Stimulated activated CD4-positive, alpha-beta T cell treated with anti-CD3 and anti-CD28 coated beads, Interleukin-15, amount 100 ng/mL, for 24 hours (primary cell): Measurements from ENCODE around the gene RPS2.
"Not testable (repeated sequence)": the region's sequence is repeated elsewhere in the genome, so short reads cannot be mapped to it uniquely, and the experiment has no call there.

Experiments used
- DNase-seq: peaks from one replicate; pipeline ENCODE4 v3.0.0-alpha.2; 2020

The RPS2 gene

GRCh38 chr16:1941162-1942046 is 23.2 kb downstream of the RPS2 start:
- no peak for DNase-seq

GRCh38 chr16:1940273-1941161 is 24.1 kb downstream of the RPS2 start:
- no peak for DNase-seq

GRCh38 chr16:1939833-1940232 is 24.8 kb downstream of the RPS2 start:
- DNase-seq, result not testable (repeated sequence)

GRCh38 chr16:1938910-1939309 is 25.7 kb downstream of the RPS2 start:
- DNase-seq, result no peak

- DNase-seq, result no peak
Measured at GRCh38 chr16:1938316-1938715, 26.3 kb downstream of the RPS2 start.

GRCh38 chr16:1936945-1937479 is 27.6 kb downstream of the RPS2 start:
- no peak for DNase-seq

GRCh38 chr16:1933097-1933661 is 31.4 kb downstream of the RPS2 start:
- DNase-seq, result no peak

- DNase-seq, result no peak
Measured at GRCh38 chr16:1932050-1933028, 32.3 kb downstream of the RPS2 start.

GRCh38 chr16:1930338-1930720 is 34.3 kb downstream of the RPS2 start:
- no peak for DNase-seq

GRCh38 chr16:1929578-1930337 is 34.9 kb downstream of the RPS2 start:
- peak; percentile 93 for DNase-seq

GRCh38 chr16:1929105-1929504 is 35.5 kb downstream of the RPS2 start:
- peak; percentile 42 for DNase-seq

GRCh38 chr16:1926271-1926670 is 38.4 kb downstream of the RPS2 start:
- DNase-seq, result no peak

- no peak for DNase-seq
Measured at GRCh38 chr16:1924095-1924494, 40.5 kb downstream of the RPS2 start.

- no peak for DNase-seq
Measured at GRCh38 chr16:1923299-1924034, 41.2 kb downstream of the RPS2 start.

- DNase-seq, result no peak
Measured at GRCh38 chr16:1922357-1922756, 42.3 kb downstream of the RPS2 start.

GRCh38 chr16:1920727-1921171 is 43.9 kb downstream of the RPS2 start:
- peak; percentile 43 for DNase-seq

- not testable (repeated sequence) for DNase-seq
Measured at GRCh38 chr16:1920122-1920521, 44.5 kb downstream of the RPS2 start.

- no peak for DNase-seq
Measured at GRCh38 chr16:1919327-1919998, 45.2 kb downstream of the RPS2 start.
